HG03342 (cell line): ENCODE results near the gene DCANP1.

Experiments
- ATAC-seq: cut with Tn5 transposase; IDR thresholded peaks from one replicate; pipeline ENCODE4 v1.9.1; 2021; ENCODE audit warnings: mild to moderate bottlenecking, moderate library complexity; ENCODE audit not compliant: unreplicated experiment

The DCANP1 gene

DNA sequence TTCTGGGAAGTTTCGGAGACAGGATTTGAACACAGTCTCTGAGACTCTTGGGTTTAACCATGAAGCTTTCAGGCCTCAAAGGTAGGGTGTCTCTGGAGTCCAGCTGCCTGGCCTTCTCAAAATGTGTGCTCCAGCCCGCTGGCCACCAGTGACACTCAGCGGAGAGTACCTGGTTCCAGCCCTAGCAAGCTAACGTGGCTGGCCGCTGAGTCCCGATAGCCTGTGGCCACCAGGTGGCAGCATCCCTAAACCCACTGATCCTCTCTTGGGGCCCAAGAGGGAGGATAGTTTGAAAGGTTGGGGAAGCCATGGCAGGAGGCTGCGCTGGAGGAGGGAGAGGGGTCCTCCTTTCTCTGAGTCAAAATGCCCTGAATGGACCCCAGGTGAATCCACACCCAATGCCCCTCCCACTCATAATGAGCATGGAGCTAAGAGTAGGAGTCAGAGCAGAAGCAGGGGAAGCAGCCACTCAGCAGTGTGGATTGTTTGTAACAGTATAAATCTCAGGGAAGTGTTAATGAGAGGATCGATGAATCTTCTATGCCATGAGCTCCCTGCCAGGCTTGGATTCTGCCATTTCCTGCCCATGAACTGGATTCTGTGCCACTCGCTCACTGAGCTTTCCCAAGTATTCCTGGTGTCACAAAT, 10.4 kb upstream of the DCANP1 start:
- ATAC-seq = peak; percentile 68

DNA sequence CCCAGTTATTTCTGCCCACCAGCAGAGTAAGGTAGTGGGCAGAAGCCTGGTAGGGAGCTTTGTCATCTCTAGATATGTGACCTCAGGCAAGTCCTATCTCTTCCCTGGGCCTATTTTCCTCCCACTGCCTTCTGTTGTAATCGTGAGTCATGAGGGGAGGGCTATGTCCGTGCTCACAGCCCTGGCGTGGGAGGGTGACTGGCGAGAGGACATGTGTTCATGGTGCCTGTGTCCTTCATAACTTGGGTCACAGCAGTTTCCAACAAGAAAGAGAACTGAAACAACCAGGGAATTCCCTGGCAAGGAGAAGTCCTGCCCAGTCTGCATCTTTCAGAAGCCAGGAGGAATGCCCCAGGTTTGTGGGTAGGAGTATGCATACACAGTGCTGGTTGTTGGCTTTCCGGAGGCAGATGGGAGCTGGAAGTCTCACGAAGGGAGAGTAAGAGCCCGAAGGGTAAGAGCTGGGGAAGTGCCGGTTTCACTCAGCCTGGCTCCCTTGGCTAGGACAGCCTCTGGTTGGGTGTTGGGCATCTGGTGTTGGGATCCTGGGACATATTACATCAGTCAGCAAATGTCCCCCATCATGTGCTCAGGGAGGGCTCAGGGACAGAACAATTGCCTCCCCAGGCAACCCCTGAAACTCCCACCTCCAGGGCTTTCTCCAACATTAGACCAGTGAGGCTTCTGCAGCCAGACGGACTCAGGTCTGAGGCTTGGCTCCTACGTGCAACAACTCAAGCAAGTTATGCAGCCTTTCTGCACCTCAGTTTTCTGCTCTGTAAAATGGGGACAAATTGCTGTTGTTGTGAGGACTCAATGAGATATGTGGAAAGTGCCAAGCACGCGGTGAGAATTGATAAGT, 9.3 kb upstream of the DCANP1 start:
- ATAC-seq = peak; percentile 42

DNA sequence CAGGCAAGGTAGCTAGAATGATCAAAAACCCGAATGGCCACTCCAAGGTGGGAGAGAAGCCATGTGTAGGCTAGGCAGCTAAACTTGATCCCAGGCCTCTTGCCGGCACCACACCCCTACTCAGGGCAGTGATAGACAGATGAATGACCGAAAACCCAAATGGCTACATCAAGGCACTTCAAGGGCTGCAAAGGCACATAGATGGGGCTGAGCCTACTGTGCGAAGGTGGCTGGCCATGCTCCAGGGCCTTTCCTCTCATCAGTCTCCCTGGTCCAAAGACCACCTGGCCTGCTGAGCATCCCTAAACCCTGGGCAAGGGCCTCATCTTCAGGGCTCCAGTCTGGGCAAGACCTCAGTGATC, 8.7 kb upstream of the DCANP1 start:
- ATAC-seq = no peak

DNA sequence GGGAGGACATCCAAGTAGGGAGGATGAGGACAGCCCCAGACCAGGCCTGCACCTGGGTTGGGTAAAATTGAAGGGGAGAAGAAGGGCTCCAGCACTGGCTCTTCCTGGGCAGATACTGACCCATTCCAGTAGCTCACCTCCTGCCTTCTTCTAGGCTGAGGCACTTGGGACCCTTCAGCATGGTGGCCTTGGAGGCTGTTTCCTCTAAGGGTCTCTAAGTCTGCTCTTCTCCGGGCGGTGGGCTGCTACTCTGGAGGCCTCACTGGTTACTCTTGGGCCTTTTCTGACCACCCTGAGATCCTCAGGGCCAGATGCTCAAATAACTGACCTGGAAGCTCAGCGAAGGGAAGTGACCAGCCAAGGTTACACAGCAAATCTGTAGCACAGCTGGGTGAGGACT, 7.8 kb upstream of the DCANP1 start:
- no peak for ATAC-seq

DNA sequence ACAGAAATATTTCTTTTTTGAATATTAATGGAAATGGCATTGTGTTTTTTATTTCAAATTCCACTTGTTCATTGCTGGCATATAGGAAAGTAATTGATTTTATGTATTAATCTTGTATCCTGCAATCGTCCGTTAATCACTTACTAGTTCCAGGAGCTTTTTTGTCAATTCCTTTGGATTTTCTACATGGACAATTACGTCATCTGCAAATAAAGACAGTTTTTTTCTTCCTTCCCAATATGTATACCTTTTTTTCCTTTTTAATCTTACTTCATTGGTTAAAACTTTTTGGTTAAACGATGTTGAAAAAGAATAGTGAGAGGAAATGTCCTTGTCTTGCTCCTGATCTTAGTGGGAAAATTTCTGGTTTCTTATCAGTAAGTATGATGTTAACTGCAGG, 6.5 kb upstream of the DCANP1 start:
- ATAC-seq = no peak

DNA sequence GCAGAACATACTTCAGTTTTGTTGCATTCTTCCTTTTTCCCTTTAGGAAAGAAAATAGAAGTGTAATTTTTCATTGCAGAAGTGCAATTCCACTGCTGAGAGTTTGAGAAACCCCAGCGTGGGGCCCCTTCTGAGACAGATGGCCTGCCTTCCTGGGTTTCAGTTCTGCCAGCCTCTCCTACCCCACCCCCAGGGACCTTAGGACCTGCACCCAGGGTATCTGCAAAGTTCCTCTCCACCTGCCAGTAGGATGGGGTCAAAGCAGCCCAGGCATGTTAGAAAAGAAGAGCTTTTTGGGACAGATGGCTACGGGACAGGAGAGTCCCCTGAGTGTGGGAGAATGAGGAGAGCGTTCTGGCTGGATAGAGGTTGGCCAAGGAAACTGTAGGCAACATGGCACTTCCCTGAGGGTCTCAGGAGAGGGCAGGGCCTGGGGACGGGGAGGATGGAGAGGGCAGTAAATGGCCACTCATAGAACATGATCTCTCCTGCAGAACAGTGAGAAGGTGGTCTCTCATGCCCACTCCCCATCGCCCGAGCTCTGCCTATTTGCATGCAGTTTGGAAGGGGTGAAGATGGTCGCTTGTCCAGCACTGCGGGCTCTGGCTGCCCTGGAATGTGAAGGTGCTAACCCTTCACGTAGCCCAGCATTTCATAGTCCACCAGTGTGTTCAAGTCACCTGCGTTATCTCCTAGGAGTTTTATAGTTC, 5.3 kb upstream of the DCANP1 start, which contains the start of gene TIFAB:
Gene TIFAB (minus strand): TSS at position 31 of the 710 bp plus-strand sequence. CDS start 2,412 bp downstream, outside the sequence.
- ATAC-seq = no peak

DNA sequence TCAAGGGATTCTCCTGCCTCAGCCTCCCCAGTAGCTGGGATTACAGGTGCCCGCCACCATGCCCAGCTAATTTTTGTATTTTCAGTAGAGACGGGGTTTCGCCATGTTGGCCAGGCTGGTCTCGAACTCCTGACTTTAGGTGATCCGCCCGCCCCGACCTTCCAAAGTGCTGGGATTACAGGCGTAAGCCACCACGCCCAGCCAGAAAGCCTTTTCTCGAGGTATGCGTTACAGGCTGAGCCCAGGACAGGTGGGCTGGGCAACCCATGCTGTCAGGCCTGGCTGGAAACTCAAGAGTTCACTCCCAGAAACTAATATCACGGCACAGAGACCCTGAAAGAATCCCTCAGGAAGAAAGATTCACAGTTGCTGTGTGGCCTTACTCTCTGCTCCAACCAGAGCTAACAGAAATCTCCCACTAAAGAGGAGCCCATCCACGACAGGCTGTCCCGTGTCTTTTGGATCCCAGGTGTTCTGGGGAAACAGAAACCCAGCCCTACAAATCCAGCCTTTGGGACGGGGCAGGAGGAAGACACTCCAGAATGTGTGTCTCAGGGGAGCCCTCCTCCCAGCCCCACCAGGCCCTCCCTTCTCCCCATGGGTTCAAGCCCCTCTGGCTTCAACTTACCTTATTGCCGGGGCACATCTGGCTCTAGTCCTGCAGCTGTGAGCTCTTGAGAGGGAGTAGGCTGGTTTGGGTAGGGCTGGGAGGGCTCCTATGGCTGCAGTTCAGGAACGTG, 4.6 kb upstream of the DCANP1 start:
- ATAC-seq = no peak

DNA sequence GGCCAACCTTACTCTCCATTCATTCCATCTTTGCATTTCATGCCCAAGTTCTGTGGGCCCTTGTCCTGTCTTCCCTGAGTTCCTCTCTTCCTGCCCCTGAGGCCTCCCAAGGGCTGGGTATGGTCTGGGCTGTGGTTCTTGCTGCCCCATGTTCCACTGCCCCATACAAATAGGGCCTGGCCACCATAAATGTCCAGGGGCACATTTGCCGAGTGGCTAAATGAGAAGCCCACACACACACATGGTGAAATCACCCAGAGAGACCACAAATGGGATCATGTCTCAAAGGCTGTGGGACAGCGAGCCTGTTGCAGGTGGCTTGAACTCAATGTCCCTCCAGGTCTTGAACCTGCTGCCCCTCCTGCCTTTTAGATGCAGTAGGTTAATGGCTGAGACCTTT, 3.8 kb upstream of the DCANP1 start:
- no peak for ATAC-seq

DNA sequence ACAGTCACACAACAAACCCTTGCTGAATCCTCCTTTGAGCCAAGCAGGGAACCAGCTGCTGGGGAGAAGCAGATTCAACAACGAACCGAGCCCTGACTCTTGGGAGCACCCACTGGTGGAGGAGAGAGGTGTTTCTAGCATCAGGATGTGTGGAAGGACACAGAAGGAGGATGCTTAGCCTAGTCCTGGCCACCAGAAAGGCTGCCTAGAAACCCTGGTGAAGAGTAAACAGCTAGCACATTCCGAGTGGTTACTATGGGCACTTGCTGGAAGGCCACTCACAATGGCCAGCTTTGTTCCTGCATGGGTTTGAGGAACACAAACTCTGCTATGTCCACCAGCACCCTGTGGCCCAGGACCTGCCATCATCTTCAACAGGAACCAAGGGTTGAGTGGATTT, 3.2 kb upstream of the DCANP1 start:
- ATAC-seq = no peak

DNA sequence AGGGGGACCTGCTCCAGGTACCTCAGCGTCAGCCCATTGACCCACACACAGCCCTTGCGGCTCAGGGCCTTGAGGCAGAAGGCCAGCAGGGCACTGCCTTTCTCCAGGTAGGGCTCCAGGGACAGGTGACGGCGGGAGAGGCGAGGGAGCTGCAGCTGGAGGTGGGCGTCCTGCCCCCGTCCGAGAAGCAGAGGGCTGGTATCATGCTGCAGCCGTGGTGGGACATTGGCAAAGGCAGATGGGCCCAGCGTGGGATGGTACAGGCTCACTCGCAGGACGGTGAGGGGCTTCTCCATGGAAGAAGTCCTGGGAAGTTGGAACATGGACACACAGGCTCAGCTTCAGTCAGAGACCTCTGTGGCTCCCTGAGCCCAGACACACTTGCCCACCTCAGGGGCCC, 2.5 kb upstream of the DCANP1 start:
- ATAC-seq = no peak

DNA sequence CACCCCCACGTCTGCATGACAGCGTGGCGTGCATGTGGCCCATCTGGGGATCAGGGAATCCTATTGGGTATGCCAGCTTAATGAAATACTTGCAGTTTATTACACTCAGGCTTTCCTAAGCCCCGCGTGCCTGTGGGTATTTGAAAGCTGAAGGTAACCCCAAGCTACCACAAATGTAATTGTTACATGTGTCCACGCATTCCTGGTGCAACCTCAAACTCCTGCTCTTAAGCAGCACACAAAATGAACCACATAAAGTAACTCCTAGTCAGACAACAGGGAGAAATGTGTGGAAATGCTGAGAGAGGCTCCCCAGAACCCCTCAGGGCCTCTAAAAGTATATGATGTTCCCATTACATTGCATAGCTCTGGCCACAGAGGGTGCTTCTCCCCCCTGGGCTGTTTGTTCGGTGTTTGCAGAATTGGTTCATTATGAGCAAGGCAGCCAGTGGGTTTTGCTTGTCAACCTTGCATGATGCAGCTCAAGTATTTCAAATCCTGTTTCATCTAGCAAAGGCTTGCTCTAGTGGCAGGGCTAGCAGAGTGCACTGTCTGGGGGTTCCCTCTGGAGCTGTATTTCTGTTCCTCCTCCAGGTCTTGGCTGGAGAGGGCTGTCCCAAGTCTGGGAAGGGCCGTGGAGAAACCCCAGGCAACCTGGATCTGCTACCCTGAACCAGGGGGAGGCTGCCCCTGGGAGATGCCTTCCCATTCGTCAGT, 1.8 kb upstream of the DCANP1 start:
- no peak for ATAC-seq

DNA sequence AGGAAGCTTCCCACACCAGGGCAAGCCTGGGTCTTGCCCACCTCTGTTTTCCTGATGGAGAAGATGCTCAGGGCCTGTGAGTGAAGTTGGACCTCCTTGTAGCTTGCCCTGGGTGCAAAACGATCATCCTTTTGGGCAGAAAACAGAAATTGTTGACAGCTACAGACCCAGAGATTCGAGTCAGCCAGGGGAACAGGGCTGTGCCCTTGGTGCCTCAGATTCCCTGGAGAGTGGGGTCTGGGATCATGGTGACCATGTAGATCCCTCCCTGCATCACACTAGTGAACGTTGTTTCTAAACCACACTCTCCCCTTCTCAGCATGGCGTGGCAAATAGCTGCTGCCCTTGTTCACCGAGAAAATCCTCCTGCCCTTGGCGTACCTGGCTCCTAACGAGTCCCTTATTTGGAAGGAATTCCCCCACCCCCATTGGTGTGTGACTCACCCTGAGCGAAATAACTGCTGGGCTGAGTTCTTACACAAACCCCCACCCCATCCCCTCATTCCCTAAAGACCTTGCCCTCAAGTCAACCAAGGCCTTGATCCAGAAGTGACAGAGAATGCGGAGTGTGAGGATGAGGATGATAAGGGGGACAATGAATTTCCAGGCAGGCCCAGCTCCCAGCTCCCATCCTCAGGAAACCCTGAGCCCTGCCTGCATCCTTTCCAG, 1.1 kb upstream of the DCANP1 start:
- no peak for ATAC-seq

DNA sequence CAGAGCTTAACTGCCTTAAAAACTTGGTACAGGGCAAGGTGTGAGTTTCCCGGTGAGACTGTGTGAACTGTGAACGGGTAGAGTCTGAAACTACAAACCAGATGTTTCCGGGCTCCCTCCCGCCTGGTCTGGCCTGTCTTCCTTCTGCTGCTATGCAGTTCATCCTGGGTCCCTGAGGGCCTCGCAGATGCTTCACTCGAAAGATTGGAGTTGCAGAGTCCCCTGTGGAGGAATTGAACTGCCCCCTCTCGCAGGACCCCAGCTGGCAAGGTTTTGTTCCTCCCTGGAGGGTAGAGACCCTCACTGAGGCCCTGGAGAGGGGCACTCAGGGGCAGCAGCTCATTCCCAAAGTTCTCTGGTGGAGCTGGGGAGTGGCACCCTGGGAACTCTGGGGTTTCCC, 533 bp downstream of the DCANP1 start:
- no peak for ATAC-seq

DNA sequence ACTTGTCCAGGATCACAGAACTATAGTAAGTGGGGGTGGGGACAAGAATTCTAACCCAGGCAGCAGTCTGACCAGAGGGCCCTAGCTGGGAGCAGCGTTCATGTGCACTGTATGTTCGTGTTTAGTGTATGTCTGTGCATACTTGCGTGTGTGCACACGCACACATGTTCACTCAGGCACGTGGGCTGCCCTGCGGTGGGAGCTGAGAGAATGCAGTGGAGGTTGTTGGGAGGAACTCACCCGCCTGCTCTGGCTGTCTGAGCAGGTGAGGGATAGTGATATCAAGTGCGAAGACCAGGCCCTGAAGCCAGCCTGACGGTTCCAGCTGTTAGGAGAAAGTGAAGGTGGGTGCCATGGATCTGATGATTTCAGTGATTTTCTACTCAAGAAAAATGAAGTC, 942 bp downstream of the DCANP1 start:
- no peak for ATAC-seq

DNA sequence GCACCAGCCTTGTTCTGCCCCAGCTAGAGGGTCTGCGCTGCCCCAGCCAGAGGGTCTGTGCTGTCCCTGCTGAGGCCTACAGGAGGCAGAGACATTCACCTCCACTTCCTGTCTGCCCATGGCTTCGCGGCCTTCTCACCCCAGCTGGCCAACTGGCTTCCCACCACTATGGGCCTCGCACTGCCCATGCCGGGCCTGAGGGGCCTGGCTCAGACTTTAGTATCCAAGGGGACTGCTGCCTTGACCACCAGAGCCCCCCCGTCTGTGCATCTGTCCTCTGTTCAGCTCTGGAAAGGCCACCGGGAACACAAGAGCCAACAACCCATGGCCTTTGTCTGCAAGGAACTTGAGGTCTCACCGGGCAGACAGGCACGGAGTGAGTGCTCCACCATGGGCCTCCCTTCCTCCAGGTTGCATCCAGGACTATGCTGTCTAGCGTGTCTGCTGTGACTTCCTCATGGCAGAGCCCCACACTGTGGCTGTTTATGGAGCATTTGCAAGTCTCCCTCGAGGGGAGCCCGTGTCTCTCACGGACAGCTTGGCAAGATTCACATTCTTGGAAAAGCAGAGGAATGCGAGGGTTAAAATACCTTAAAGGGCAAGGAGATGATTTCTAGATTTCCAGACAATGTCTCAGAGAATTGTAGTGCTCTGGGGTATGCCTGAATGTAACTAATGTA, 1.7 kb downstream of the DCANP1 start:
- ATAC-seq = no peak

DNA sequence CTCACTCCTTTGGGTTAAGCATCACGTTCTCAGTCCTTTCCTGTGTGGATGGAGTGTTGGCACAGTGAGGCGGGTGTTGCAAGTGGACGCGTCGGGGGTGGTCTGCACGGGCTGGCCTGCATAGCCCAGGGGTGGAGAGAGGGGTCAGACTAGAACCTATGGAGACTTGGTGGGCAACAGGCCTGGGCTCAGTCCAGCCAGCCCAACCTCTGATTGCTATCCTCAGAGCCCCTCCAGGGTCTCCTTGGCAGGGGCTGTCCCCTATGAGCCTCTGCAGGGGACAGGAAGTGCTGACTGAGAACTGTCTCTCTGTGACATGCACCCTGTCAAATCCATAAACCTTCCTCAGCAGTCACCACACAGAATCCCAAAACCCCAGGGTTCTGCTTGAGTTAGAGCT, 2.3 kb downstream of the DCANP1 start:
- no peak for ATAC-seq

DNA sequence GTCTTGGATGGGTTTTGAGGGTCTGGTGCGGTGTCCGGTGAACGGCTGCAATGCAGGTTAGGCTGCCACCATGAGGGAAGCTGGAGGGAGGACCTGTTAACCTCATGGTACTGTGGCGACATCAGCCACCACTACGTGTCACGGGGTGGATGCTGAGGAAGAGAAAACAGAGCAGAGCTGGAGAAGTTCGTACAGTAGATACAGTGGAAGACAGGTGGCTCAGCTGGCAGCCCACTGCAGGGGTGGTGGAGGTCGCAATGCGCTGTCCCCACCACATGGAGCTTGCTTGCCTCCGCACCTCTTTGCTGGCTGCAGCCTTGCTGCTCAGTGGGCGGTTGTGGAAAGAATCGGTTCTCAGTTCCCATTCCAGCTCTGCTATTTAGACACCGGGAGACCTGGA, 2.8 kb downstream of the DCANP1 start:
- ATAC-seq = no peak

DNA sequence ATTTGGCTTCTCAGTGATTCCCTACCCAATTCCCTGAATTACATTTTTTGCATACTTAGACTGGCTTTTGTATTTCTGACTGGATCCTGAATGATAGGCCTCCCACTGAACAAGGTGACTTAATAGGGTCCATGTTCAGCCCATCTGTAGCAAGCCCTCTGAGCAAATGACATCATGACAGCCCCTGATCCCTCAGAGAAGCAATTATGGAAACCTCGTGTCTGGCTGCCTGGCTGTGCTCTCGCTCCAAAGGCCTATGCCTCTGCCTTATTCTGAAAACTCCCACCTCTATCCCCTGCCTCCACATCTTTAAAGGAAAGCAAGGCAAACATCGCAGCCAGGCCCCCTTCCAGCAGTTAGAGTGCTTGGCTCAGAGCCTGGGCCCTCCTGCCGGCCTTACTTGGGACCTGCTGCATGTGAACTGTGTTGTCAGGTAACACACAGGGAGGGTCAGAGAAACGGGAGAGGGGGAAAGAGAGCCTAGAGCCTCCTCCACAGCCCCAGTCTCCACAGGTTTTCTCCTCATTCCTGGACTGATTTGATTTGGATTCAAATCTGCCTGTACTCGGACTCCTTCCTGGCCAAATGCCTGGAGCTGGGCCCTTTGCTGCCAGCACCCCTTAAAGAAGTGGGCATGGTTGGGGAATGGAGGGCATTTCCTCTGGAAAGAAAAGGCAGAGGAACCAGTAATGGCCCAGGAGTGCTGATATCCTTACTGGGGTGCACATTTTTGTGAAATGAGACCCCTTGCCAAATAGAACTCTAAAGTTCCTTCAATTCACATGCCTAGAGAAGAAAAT, 3.8 kb downstream of the DCANP1 start:
- ATAC-seq = no peak
